MCF 10A (cell line): ENCODE measurements around the gene PSMA4. TPM values are rescaled to one million over a fixed set of nuclear protein-coding genes. Genes with fewer than 3 reads are reported as not detected.

Experiments used
- BruUV-seq: library from RNA; stranded (reverse); fragments of 400-500 nt; replicated peaks from 2 replicates; lab custom pipeline; 2021; lab: Mats Ljungman, UMichigan
- CTCF ChIA-PET: fragments of 300-600 bp; sonication (Branson Sonifier 250); formaldehyde crosslinking; extraction: SDS; loops from one replicate; lab custom pipeline; 2021; ENCODE audit warnings: antibody characterized with exemption, inconsistent platforms; lab: Yijun Ruan, JAX
- POLR2A ChIA-PET: fragments of 300-600, 350-650 bp; sonication (Branson Sonifier 250); formaldehyde crosslinking; extraction: SDS; loops from one replicate; lab custom pipeline; 2020; ENCODE audit warnings: antibody characterized with exemption, inconsistent platforms; lab: Yijun Ruan, JAX
- DNase-seq: peaks from one replicate; pipeline ENCODE4 v3.0.0-alpha.2; 2018; ENCODE audit not compliant: unreplicated experiment
- H3K27ac Mint-ChIP-seq: one replicate; pipeline ENCODE4 v1.8.0; 2022; ENCODE audit warnings: mild to moderate bottlenecking, low read depth, mixed read lengths; ENCODE audit not compliant: unreplicated experiment
- H3K27me3 Mint-ChIP-seq: one replicate; pipeline ENCODE4 v1.8.0; 2022; ENCODE audit warnings: mixed read lengths; ENCODE audit not compliant: insufficient read depth, unreplicated experiment
- H3K36me3 Mint-ChIP-seq: one replicate; pipeline ENCODE4 v1.8.0; 2022; ENCODE audit warnings: mild to moderate bottlenecking, moderate library complexity, mixed read lengths; ENCODE audit not compliant: insufficient read depth, unreplicated experiment
- H3K4me1 Mint-ChIP-seq: one replicate; pipeline ENCODE4 v1.8.0; 2022; ENCODE audit warnings: mixed read lengths; ENCODE audit not compliant: insufficient read depth, unreplicated experiment
- H3K4me3 Mint-ChIP-seq: one replicate; pipeline ENCODE4 v1.8.0; 2022; ENCODE audit warnings: mild to moderate bottlenecking, moderate library complexity, mixed read lengths; ENCODE audit not compliant: unreplicated experiment
- H3K9me3 Mint-ChIP-seq: one replicate; pipeline ENCODE4 v1.8.0; 2022; ENCODE audit warnings: mixed read lengths; ENCODE audit not compliant: unreplicated experiment
- intact Hi-C: fragments of 100-400 bp; cut with micrococcal nuclease; formaldehyde crosslinking; loops from 2 replicates; pipeline ENCODE4 v1.14.1; 2022
- total RNA-seq: library from RNA; stranded (reverse); gene quantifications from 2 replicates; pipeline ENCODE4 v1.2.3, GENCODE V29; 2022
- TF ChIP-seq, protein P1 (sequence below): fragments of 200-600 bp; IDR thresholded peaks from one replicate; pipeline ENCODE4 v1.8.0; 2022; ENCODE audit warnings: antibody characterized with exemption, mild to moderate bottlenecking; ENCODE audit not compliant: unreplicated experiment

PSMA4 gene
- total RNA-seq, 1 experiment from 2014 or later: 221 TPM

DNA sequence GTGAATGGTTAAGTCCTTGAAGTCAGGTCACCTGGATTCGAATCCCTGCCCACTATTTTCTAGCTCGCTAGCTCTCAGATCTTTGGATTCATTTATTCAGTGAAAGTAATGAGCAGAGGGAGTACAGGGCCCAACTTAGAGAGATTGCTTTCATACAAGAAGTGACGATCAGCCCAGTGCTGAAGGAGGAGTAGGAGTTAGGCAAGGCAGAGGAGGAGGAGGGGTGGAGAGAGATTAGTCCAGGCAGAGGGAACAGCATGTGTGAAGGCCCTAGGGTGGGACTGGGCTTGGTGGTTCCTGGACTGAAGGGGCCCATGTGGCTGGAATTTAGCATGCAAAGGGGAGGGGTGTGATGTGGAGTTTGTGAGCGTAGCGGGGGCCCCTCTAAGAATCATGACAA lies 21.2 kb downstream of the PSMA4 start:
- ChIA-PET POLR2A (interaction anchor here (0.6 to 1.8 kb wide), 2 partner anchors 21 to 553 kb away, joined by 3 to 5 read pairs; partner anchors contain the start of gene PSMA4), CTCF (interaction anchor here (0.5 kb wide), 1 partner anchor 436 kb away, joined by 3 read pairs; no protein-coding TSS in a partner anchor)
- BruUV-seq: no TSS peak
- Mint-ChIP-seq H3K4me3 (no peak overlapping the region), H3K9me3 (no peaks in the 10 kb centered on the region), H3K4me1 (peaks cover 4% of the 10 kb centered on the region), H3K27me3 (no peaks in the 10 kb centered on the region), H3K36me3 (no peaks in the 10 kb centered on the region), H3K27ac (no peak overlapping the region)
- TF ChIP-seq, protein P1, sequence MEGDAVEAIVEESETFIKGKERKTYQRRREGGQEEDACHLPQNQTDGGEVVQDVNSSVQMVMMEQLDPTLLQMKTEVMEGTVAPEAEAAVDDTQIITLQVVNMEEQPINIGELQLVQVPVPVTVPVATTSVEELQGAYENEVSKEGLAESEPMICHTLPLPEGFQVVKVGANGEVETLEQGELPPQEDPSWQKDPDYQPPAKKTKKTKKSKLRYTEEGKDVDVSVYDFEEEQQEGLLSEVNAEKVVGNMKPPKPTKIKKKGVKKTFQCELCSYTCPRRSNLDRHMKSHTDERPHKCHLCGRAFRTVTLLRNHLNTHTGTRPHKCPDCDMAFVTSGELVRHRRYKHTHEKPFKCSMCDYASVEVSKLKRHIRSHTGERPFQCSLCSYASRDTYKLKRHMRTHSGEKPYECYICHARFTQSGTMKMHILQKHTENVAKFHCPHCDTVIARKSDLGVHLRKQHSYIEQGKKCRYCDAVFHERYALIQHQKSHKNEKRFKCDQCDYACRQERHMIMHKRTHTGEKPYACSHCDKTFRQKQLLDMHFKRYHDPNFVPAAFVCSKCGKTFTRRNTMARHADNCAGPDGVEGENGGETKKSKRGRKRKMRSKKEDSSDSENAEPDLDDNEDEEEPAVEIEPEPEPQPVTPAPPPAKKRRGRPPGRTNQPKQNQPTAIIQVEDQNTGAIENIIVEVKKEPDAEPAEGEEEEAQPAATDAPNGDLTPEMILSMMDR: no peak
- intact Hi-C loops: no loop called here
- no peak for DNase-seq

DNA sequence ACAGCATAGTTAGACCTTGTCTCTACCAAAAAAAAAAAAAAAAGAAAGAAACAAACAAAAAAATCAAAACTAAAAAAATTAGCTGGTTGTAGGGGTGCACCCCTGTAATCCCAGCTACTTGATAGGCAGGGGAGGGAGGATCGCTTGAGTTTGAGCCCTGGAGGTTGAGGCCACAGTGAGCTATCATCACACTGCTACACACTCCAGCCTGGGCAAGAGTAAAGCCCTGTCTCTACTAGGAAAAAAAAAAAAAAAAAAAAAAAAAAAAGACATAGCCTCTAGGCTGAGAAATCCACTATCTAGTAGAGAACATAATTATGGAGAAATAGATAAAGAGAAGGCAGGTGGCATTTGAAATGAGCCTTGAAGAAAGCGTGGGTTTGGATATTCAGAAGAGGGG lies 22.8 kb downstream of the PSMA4 start:
- DNase-seq: no peak
- CTCF ChIA-PET: no interaction called here
- no peaks in the 10 kb centered on the region for H3K27me3 Mint-ChIP-seq
- H3K4me3 Mint-ChIP-seq: no peak overlapping the region
- TF ChIP-seq, protein P1: no peak
- peaks cover 8% of the 10 kb centered on the region for H3K4me1 Mint-ChIP-seq
- H3K36me3 Mint-ChIP-seq: no peaks in the 10 kb centered on the region
- intact Hi-C loops: no loop called here
- POLR2A ChIA-PET: interaction anchor here (1.8 kb wide), 1 partner anchor 22 kb away, joined by 7 read pairs; the partner anchor contains the start of gene PSMA4
- no peak overlapping the region for H3K27ac Mint-ChIP-seq
- no peaks in the 10 kb centered on the region for H3K9me3 Mint-ChIP-seq
- BruUV-seq: no TSS peak

DNA sequence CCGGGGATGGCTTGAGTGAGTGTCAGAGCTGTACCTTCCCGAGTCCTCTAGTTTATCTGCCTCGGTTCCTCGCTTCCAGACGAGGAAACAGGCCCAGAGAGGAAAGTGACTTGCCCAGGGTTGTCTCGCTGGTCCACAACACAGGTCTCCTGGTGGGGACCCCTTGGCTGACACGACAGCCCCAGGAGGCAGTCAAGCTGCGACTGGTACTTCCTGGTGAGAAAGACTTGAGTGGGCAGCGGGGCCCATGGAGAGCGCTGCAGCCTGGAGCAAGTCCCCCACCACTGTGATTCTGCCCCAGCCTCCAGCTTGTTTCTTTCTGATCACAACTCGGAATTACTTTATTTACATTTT lies 24.5 kb downstream of the PSMA4 start:
- TF ChIP-seq, protein P1: no peak
- POLR2A ChIA-PET: interaction anchor here (1.0 to 3.8 kb wide), 9 partner anchors 10 to 154 kb away, joined by 3 to 67 read pairs (median 7); partner anchors contain the start of genes HYKK, IREB2 and PSMA4
- CTCF ChIA-PET: interaction anchor here (0.5 to 2.0 kb wide), 5 partner anchors 10 to 386 kb away, joined by 3 to 11 read pairs (median 3); no protein-coding TSS in a partner anchor
- no peak overlapping the region for H3K27ac Mint-ChIP-seq
- no peaks in the 10 kb centered on the region for H3K27me3 Mint-ChIP-seq
- no peaks in the 10 kb centered on the region for H3K9me3 Mint-ChIP-seq
- no peak for DNase-seq
- peak overlapping the region; percentile 86 for H3K4me3 Mint-ChIP-seq
- no TSS peak for BruUV-seq
- peaks cover 8% of the 10 kb centered on the region for H3K4me1 Mint-ChIP-seq
- intact Hi-C loops: loop anchor here (2.0 kb wide), 2 partner anchors 24 to 58 kb away; partner anchors contain the start of genes HYKK and PSMA4
- no peaks in the 10 kb centered on the region for H3K36me3 Mint-ChIP-seq

DNA sequence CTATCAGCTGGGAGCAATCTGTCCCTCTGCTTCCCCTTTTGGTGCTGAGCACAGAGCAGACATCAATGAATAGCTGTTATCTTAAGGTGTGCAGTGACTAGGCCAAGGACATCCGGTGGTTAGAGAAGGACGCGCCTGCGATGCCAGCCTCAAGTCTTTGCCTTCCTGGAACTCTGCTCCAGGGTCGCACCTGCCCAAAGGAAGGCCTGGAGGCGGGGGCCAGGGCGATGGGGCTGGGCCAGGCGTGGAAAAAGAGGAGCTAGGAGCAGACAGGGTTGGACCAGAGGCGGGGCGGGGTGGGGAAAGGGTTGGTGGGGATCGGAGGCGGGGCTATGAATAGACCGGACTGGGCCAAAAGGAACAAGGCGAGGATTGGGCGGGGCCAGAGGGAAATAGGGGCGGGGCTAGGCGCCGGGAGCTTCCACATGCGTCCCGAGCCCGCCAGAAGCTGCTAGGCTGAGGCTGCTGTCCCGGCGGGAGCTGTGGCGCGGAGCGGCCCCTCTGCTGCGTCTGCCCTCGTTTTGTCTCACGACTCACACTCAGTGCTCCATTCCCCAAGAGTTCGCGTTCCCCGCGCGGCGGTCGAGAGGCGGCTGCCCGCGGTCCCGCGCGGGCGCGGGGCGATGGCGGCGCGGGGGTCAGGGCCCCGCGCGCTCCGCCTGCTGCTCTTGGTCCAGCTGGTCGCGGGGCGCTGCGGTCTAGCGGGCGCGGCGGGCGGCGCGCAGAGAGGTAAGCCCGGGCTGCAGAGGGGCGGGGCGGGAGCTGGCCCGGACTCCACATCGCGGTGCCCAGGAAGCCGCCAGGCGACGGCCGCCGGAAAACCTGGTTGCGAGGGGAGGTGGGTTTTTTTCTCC lies 25.1 kb downstream of the PSMA4 start, which contains the start of gene CHRNA5:
CHRNA5 (plus strand) TSS at position 424 of the 854 bp plus-strand sequence; CDS start at position 624, 200 bp downstream.
- intact Hi-C loops: loop anchor here (2.0 kb wide), 2 partner anchors 25 to 59 kb away; partner anchors contain the start of genes HYKK and PSMA4

More for the DNA sequence above, 25.1 kb downstream of the PSMA4 start, which contains the start of gene CHRNA5:
- no TSS peak for BruUV-seq
- TF ChIP-seq, protein P1: no peak
- Mint-ChIP-seq H3K27ac (peak within 1 kb of the TSS; percentile 54), H3K36me3 (no peaks in the 10 kb centered on the region), H3K4me3 (peak within 1 kb of the TSS; percentile 86), H3K4me1 (peaks cover 8% of the 10 kb centered on the region), H3K9me3 (no peaks in the 10 kb centered on the region), H3K27me3 (no peaks in the 10 kb centered on the region)
- ChIA-PET POLR2A (interaction anchor here (0.6 to 3.8 kb wide), 12 partner anchors 9 to 308 kb away, joined by 3 to 67 read pairs (median 6); partner anchors contain the start of genes HYKK, IREB2, PSMA4 and SKIC8), CTCF (interaction anchor here (0.6 to 2.0 kb wide), 9 partner anchors 8 to 416 kb away, joined by 3 to 11 read pairs (median 3); partner anchors contain the start of gene IREB2)
- peak; percentile 94 for DNase-seq
